PC-9 (cell line): ENCODE data around the gene LAMB4. TPM values are rescaled to one million over a fixed set of nuclear protein-coding genes. Genes with fewer than 3 reads are reported as not detected.

Experiments used
- BruUV-seq: library from RNA; stranded (reverse); fragments of 400-500 nt; replicated peaks from 2 replicates; lab custom pipeline; 2021; lab: Mats Ljungman, UMichigan
- CTCF ChIA-PET: fragments of 300-600 bp; sonication (Branson Sonifier 250); formaldehyde crosslinking; loops from one replicate; lab custom pipeline; 2022; ENCODE audit warnings: antibody characterized with exemption; lab: Charles Lee
- POLR2A ChIA-PET: fragments of 300-600 bp; sonication (Branson Sonifier 250); formaldehyde crosslinking; loops from one replicate; lab custom pipeline; 2022; ENCODE audit warnings: antibody characterized with exemption; ENCODE audit not compliant: unreplicated experiment; lab: Charles Lee
- DNase-seq, 2 experiments: peaks; one replicate each; pipeline versions ENCODE4 v3.0.0 to v3.0.0-alpha.2; 2015 to 2022; ENCODE audit warnings: mixed read lengths in 1 of 2
- H2AFZ ChIP-seq: fragments of 200-600 bp; sonication (generic); 2 replicates; pipeline ENCODE4 v1.8.1; 2017; ENCODE audit warnings: antibody characterized with exemption
- H3F3A ChIP-seq: fragments of 200-600 bp; sonication (generic); 2 replicates; pipeline ENCODE4 v1.8.1; 2017; ENCODE audit warnings: antibody characterized with exemption, mild to moderate bottlenecking, low read depth; ENCODE audit not compliant: insufficient read depth
- H3K27ac ChIP-seq: fragments of 200-600 bp; sonication (generic); 2 replicates; pipeline ENCODE4 v1.6.1; 2016; ENCODE audit warnings: mixed run types
- H3K27me3 ChIP-seq: fragments of 200-600 bp; sonication (generic); 2 replicates; pipeline ENCODE4 v1.6.1; 2016; ENCODE audit warnings: low read depth, mixed run types; ENCODE audit not compliant: insufficient read depth
- H3K36me3 ChIP-seq: fragments of 200-600 bp; sonication (generic); 2 replicates; pipeline ENCODE4 v1.6.1; 2016; ENCODE audit warnings: low read depth, mixed run types
- H3K4me1 ChIP-seq: fragments of 200-600 bp; sonication (generic); replicated peaks from 2 replicates; pipeline ENCODE4 v1.6.1; 2016; ENCODE audit warnings: mixed run types; ENCODE audit not compliant: insufficient read depth
- H3K4me2 ChIP-seq: fragments of 200-600 bp; sonication (generic); 2 replicates; pipeline ENCODE4 v1.6.1; 2017; ENCODE audit warnings: mixed run types
- H3K4me3 ChIP-seq: fragments of 200-600 bp; sonication (generic); 2 replicates; pipeline ENCODE4 v1.6.1; 2016; ENCODE audit warnings: mixed run types
- H3K79me2 ChIP-seq: fragments of 200-600 bp; sonication (generic); 2 replicates; pipeline ENCODE4 v1.6.1; 2017; ENCODE audit warnings: low read depth, mixed run types
- H3K9me2 ChIP-seq: fragments of 200-600 bp; sonication (generic); 2 replicates; pipeline ENCODE4 v1.8.1; 2017; ENCODE audit warnings: mild to moderate bottlenecking; ENCODE audit not compliant: insufficient read depth
- H3K9me3 ChIP-seq: fragments of 200-600 bp; sonication (generic); 2 replicates; pipeline ENCODE4 v1.8.1; 2016; ENCODE audit warnings: low read depth; ENCODE audit not compliant: insufficient read depth
- H4K20me1 ChIP-seq: fragments of 200-600 bp; sonication (generic); 2 replicates; pipeline ENCODE4 v1.8.1; 2017; ENCODE audit not compliant: insufficient read depth
- EZH2 ChIP-seq: fragments of 200-600 bp; sonication (generic); IDR thresholded peaks from 2 replicates; pipeline ENCODE4 v1.8.0; 2017; ENCODE audit warnings: antibody characterized with exemption, low read depth
- intact Hi-C: fragments of 100-400 bp; cut with micrococcal nuclease; formaldehyde crosslinking; loops from one replicate; pipeline ENCODE4 v1.10.0; 2022; ENCODE audit not compliant: unreplicated experiment
- total RNA-seq: library from RNA; stranded (reverse); gene quantifications from 2 replicates; pipeline ENCODE4 v1.2.3, GENCODE V29; 2021
- TF ChIP-seq, protein P1 (sequence below): fragments of 200-600 bp; sonication (generic); conservative IDR thresholded peaks from 2 replicates; pipeline ENCODE4 v1.6.1; 2017; ENCODE audit warnings: mixed run types, antibody characterized with exemption, mild to moderate bottlenecking, moderate library complexity

The LAMB4 gene
- total RNA-seq, 1 experiment from 2014 or later, result 0.83 TPM

GRCh38 chr7:107993891-107994291 is 136.3 kb downstream of the LAMB4 start:
- TF ChIP-seq, protein P1, sequence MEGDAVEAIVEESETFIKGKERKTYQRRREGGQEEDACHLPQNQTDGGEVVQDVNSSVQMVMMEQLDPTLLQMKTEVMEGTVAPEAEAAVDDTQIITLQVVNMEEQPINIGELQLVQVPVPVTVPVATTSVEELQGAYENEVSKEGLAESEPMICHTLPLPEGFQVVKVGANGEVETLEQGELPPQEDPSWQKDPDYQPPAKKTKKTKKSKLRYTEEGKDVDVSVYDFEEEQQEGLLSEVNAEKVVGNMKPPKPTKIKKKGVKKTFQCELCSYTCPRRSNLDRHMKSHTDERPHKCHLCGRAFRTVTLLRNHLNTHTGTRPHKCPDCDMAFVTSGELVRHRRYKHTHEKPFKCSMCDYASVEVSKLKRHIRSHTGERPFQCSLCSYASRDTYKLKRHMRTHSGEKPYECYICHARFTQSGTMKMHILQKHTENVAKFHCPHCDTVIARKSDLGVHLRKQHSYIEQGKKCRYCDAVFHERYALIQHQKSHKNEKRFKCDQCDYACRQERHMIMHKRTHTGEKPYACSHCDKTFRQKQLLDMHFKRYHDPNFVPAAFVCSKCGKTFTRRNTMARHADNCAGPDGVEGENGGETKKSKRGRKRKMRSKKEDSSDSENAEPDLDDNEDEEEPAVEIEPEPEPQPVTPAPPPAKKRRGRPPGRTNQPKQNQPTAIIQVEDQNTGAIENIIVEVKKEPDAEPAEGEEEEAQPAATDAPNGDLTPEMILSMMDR, result no peak
- TF ChIP-seq EZH2, result no peak
- ChIA-PET CTCF (no interaction called here), POLR2A (no interaction called here)
- Histone ChIP-seq H2AFZ (no peak overlapping the region), H3K79me2 (0 out of 2 replicates have a peak, but pooled peaks cover 12% of the 10 kb centered on the region), H3K4me1 (peaks cover 54% of the 10 kb centered on the region), H3K27me3 (no peaks in the 10 kb centered on the region), H3K4me2 (peak overlapping the region; percentile 86; the same call in 1 of the 2 replicates), H3K36me3 (peaks cover 35% of the 10 kb centered on the region), H3K9me2 (no peaks in the 10 kb centered on the region), H3F3A (peaks cover 49% of the 10 kb centered on the region), H3K9me3 (no peaks in the 10 kb centered on the region), H3K4me3 (no peak overlapping the region), H4K20me1 (no peaks in the 10 kb centered on the region), H3K27ac (peak overlapping the region; percentile 75; the same call in 1 of the 2 replicates)
- intact Hi-C loops, result loop anchor here (2.0 kb wide), 1 partner anchor 533 kb away; the partner anchor contains the start of gene PNPLA8
- BruUV-seq, result no TSS peak
- no peak for DNase-seq

GRCh38 chr7:107989618-107990373 is 140.4 kb downstream of the LAMB4 start:
- TF ChIP-seq, protein P1, result no peak
- TF ChIP-seq EZH2, result no peak
- ChIA-PET POLR2A (interaction anchor here (0.7 kb wide), 1 partner anchor 40 kb away, joined by 11 read pairs; no protein-coding TSS in a partner anchor), CTCF (no interaction called here)
- Histone ChIP-seq H3K79me2 (0 out of 2 replicates have a peak, but pooled peaks cover 3% of the 10 kb centered on the region), H4K20me1 (no peaks in the 10 kb centered on the region), H2AFZ (no peak overlapping the region), H3K4me3 (no peak overlapping the region), H3K27me3 (no peaks in the 10 kb centered on the region), H3F3A (peaks cover 10% of the 10 kb centered on the region), H3K27ac (no peak overlapping the region), H3K4me1 (peaks cover 14% of the 10 kb centered on the region), H3K9me2 (no peaks in the 10 kb centered on the region), H3K9me3 (no peaks in the 10 kb centered on the region), H3K4me2 (no peak overlapping the region), H3K36me3 (peaks cover 57% of the 10 kb centered on the region)
- intact Hi-C loops, result no loop called here
- no peak for DNase-seq
- no TSS peak for BruUV-seq

DNA sequence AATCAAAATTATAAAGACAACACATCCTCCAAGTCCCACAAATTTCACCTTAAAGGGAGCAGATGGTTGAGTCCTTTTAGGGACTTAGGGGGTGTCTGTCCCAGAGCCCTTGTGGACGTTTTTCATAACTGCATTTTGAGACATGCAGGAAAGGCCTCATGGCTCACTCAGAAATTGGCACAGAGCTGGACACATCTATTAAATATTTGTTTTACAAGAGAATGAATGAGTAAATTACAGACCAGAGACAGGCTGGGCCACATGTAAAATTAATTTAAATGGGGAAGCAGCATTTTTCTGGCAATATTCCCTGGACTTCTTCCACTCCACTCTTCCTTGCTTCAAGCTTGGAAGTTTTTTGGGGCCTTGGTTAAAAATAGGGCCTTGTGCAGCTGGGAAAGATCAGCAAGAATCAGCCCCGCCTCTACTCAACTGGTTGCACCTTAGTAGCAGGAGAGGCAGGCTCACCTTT is 147.2 kb downstream of the LAMB4 start:
- H3K4me2 ChIP-seq, result no peak overlapping the region
- H3K36me3 ChIP-seq, result peaks cover 32% of the 10 kb centered on the region
- no peak overlapping the region for H2AFZ ChIP-seq
- H3K9me3 ChIP-seq, result no peaks in the 10 kb centered on the region
- H3K9me2 ChIP-seq, result no peaks in the 10 kb centered on the region
- no peak for DNase-seq
- no peaks in the 10 kb centered on the region for H3K4me1 ChIP-seq
- H3F3A ChIP-seq, result 0 out of 2 replicates have a peak, but pooled peaks cover 3% of the 10 kb centered on the region
- no peaks in the 10 kb centered on the region for H3K79me2 ChIP-seq
- no peak overlapping the region for H3K4me3 ChIP-seq
- POLR2A ChIA-PET, result interaction anchor here (0.6 to 0.7 kb wide), 2 partner anchors 470 to 587 kb away, joined by 4 to 5 read pairs; partner anchors contain the start of genes DNAJB9 and THAP5
- H3K27me3 ChIP-seq, result no peaks in the 10 kb centered on the region
- H3K27ac ChIP-seq, result no peak overlapping the region
- H4K20me1 ChIP-seq, result no peaks in the 10 kb centered on the region
- CTCF ChIA-PET, result interaction anchor here (0.6 kb wide), 1 partner anchor 163 kb away, joined by 6 read pairs; no protein-coding TSS in a partner anchor
- TF ChIP-seq, protein P1, result no peak
- TF ChIP-seq EZH2, result no peak
- intact Hi-C loops, result no loop called here
- BruUV-seq, result no TSS peak
